HG02678 (cell line): Measurements from ENCODE around the gene PHACTR1.
A peak's percentile ranks its signal among the peaks of the same experiment; 100 is the strongest.

Source experiments
- ATAC-seq: cut with Tn5 transposase; IDR thresholded peaks from one replicate; pipeline ENCODE4 v1.9.1; 2021; ENCODE audit warnings: mild to moderate bottlenecking, moderate library complexity; ENCODE audit not compliant: unreplicated experiment

The PHACTR1 gene

GRCh38 chr6:13273931-13274706, 557.6 kb downstream of the PHACTR1 start:
- ATAC-seq: peak; percentile 55

- no peak for ATAC-seq
Observed at GRCh38 chr6:13274707-13275434, 558.3 kb downstream of the PHACTR1 start.

- ATAC-seq: no peak
Observed at GRCh38 chr6:13275435-13275989, 558.9 kb downstream of the PHACTR1 start.

DNA sequence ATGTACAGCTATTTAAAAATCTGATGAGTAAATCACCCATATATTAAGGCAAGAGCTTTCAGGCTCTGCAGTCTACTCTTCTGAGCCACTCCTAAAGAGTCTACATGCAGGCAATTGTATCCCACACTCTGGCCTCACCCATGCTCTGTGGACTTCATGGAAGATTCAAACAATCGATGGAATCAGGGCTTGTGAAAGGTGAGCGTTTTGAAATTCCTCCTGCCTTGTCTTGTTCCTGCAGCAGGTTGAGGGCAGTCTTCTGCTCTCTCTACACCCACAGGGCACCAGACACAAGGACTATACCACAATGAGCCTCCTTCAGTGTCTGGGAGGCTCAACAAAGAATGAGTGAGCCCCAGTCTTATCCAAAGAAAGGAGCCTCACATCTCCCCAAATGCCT, 560.7 kb downstream of the PHACTR1 start:
- ATAC-seq: no peak

DNA sequence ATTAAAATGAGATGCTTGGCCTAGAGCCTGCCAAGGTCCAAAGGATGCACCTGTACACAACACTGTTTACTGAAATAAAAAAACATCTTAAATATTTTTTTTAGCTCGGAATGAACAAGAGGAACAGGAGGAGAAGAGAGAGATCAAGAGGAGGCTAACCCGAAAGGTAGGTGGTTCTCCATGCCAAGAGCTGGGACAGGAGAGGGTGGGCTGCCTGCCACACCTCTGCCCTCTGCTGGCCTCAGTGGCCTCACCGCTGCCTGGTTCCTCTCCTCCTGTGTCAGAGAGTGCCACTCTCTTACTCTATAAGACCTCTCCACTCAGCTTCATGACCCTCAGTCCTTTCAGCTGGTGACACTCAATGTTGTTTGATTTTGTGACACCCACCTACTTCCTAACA, 561.6 kb downstream of the PHACTR1 start:
- ATAC-seq: no peak

DNA sequence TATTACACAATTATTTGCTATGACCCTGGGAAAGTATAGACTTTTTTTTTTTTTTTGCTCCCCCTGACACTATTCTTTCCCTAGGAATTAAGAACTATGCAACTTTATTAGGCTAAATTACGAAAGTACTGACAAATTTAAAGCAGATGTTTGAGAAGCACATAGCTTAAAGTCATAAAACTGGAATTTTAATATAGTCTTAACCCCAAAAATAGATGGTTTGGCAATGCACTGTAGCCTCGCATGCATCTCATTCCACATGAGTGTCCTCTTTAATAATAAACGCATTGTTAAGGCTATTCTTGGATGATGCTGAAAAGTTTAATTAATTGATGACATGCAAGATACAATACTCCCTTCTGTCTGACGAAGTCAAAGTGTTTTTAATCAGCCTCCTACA, 562.4 kb downstream of the PHACTR1 start:
- no peak for ATAC-seq

GRCh38 chr6:13280254-13280653, 563.7 kb downstream of the PHACTR1 start:
- no peak for ATAC-seq

DNA sequence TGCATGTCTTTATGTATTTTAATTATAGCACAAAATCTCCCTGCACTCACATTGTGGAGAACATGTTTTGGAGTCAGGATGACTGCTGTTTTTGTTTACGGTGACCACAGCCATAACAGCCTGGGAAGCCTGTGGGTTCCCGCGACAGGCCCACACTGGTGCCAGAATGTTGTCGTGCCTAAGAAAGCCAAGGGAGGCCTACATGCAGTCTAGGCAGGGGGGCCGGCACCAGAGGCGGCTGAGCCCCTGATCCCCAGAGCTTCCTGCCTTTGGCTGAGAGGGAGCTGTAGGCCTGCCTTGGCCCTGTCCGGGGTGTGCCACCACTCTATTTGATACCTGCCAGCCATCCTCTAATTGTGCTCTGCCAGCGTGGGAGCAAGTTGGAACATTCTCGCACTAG, 565.1 kb downstream of the PHACTR1 start:
- no peak for ATAC-seq

DNA sequence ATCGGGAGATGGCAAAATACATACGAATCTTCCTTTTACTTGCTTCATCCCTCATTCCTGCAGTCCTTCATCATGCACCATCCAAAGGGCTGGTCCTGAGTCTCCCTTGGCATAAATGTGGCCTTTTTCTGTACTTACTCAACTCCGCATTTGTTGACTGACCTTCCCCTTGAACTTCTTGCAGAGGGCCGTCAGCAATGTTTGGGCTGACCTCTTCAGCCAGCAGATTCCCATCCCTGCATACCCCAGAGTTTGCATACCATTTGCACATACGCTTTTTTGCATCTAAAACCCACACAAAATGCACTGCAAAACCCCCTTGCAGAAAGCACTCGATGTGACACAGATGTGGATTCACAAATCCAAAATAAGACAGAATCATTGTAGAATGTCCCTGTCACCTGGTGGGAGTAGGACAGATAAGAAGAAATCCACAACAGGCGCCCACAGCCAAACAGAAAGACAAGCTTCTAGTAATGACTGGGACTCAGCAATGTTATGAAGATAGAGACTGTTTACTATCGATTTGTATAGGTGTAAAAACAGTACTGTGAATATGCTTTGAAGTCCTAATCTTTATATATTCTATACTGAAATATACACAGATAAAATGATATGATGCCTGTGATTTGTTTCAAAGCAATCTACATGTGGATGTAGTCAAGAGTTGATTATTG, 566.0 kb downstream of the PHACTR1 start:
- no peak for ATAC-seq

DNA sequence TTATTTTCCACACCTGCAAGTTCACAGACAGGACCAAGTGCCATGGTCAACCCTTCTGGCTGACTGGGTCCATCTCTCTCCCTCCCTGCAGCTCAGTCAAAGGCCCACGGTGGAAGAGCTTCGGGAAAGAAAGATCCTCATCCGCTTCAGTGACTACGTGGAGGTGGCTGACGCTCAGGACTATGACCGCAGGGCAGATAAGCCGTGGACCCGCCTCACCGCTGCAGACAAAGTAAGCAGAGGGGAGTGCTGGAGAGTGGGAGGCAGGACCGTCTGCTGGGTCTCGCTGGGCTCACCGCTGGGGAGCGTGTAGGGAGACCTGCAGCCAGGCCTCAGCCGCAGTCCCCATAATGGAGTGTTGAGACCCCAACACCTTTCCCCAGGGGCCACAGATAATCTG, 566.8 kb downstream of the PHACTR1 start:
- no peak for ATAC-seq

DNA sequence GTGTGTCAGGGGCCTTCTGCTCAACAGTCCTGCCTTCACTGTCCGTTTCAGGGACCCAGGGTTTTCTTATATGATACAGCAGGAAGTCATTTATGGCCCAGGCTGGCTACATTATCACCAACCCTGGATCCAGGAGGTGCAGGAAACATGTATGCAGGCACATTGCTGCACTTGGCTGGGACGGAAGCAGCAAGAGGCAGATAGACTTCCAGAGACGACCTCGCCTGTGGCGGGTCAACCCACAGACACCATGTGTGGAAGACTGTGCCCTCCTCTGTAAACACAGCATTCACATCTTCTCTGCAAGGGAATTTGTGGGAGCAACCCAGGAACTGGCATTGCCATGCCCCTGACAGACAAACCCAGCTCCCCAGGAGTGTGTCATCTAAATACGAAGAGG, 568.1 kb downstream of the PHACTR1 start:
- no peak for ATAC-seq

DNA sequence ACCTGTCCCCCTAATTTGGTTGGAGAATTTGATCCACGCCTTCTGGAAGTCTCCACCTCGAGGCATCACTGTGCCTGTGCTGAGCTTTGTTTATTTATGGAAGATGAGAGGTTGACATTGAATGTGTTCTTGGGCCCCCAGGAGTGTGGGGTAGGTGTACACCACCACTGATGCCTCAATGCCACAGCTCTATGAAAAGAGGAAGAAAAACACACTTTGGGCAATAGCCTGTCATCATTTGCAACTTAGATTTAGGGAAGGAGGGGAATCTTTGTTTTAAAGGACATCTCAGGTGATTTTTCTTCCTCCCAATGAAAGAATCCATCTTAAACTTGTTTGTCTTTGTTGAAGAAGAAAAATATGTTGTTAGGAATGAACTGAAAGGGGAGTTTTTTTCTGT, 569.1 kb downstream of the PHACTR1 start:
- no peak for ATAC-seq

DNA sequence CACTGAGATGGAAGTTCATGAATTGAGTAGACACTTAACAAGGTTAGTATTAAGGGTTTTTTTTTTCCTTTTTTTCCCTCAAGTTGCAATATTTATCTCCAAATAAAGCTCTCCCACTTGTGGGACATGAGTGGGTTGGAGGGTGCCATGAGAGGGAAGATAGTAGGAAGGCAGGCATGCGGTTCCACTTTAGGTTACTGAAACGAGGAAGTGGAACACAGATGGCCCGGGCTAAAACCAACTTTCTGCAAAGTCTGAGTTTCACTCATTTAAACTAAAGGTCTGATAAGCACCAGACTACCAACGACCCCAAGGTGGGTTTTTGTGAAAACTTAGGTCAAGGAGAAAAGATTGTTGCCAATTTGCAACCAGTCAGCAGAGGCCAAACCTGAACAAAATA, 569.6 kb downstream of the PHACTR1 start:
- ATAC-seq: no peak

DNA sequence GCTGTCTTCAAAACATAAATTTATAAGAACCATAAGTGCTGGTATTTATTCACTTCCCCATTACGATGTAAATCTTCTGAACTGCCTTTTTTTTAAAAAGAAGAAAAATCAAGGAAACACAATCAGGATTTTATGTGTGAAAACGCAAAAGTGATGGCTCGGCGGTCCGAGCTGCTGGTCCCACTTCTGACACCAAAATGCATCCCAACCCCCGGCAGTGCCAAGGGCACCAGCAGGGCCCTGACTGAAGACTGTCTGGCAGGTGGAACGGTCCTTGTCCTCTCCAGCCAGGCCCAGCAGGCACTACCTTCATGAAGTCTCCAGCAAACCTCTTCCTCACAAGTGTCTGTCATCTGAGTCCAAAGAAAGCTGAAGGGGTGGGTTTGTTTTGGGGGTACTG, 570.5 kb downstream of the PHACTR1 start:
- no peak for ATAC-seq

DNA sequence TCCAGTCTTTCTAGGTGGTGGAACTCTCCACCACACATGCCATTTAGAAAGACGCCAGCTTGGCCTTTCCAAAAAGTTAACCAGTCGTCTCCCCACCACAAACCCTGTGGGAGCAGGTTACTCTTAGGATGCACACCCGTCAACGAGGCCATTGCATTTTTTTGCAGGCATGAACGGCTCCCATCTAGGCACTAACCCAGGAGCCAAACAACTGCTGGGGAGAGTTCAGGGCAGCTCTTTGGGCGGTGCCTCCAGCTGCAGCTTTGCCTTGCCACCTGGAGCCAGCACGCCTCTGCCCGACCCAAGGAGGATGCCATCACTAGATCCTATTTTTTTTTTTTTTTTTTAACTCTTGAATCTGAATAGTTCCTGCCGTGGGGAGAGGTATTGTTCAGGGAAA, 571.9 kb downstream of the PHACTR1 start:
- ATAC-seq: no peak

GRCh38 chr6:13288969-13289391, 572.4 kb downstream of the PHACTR1 start:
- no peak for ATAC-seq

- no peak for ATAC-seq
Observed at GRCh38 chr6:13289789-13290318, 573.3 kb downstream of the PHACTR1 start.

- ATAC-seq: no peak
Observed at GRCh38 chr6:13290335-13290734, 573.8 kb downstream of the PHACTR1 start.

- no peak for ATAC-seq
Observed at GRCh38 chr6:13292774-13293173, 576.2 kb downstream of the PHACTR1 start.

GRCh38 chr6:13294499-13295069, 578.0 kb downstream of the PHACTR1 start:
- ATAC-seq: no peak

DNA sequence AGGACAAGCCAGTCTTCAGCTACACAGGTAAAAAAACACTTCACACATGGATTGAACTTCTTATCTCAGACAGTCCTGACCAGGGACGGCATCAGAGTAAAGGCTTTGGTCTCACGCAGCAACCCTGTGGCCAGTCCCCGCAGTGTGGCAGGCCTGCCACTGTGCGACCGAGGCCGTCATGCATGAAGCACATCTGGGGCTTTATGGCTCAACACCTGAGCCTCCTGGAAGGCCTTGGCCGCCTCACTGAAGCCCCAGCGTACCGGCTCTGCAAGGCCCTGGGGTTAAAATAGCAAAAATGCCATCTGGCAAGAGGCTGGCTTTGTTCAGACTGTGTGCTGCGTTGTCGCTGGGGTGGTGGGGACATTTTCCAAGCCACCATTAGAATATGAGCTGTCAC, 579.0 kb downstream of the PHACTR1 start:
- ATAC-seq: no peak
